GM15510 (cell line): Measurements from ENCODE around the gene KLF3.

Source experiments
- POLR2A ChIP-seq: IDR thresholded peaks from 3 replicates; pipeline ENCODE4 v1.6.1; 2011; ENCODE audit warnings: borderline replicate concordance; ENCODE audit not compliant: insufficient read length; ENCODE audit errors: extremely low read depth

The KLF3 gene

GRCh38 chr4:38695809-38696208, 31.8 kb downstream of the KLF3 start:
- no peak for TF ChIP-seq POLR2A

GRCh38 chr4:38696697-38697096, 32.7 kb downstream of the KLF3 start:
- no peak for TF ChIP-seq POLR2A

DNA sequence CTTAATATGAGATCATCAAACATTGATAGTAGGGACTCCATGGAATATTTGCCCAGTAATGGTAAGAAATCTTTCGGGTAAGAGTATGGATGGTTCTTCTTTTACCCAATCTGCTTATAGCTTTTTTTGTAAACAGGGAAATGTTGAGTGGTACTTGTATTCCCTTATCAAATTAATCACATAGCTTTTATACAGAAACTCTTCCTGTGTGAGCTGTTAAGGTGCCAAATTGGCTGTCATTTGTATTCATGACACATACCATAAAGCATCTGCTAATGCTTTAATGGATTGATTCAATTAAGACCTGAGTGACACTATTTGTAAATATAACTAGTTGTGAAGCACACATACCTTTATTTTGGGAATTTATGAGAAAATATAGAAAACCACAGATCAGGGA, 34.2 kb downstream of the KLF3 start:
- no peak for TF ChIP-seq POLR2A

- TF ChIP-seq POLR2A: no peak
Observed at GRCh38 chr4:38699112-38699511, 35.1 kb downstream of the KLF3 start.

DNA sequence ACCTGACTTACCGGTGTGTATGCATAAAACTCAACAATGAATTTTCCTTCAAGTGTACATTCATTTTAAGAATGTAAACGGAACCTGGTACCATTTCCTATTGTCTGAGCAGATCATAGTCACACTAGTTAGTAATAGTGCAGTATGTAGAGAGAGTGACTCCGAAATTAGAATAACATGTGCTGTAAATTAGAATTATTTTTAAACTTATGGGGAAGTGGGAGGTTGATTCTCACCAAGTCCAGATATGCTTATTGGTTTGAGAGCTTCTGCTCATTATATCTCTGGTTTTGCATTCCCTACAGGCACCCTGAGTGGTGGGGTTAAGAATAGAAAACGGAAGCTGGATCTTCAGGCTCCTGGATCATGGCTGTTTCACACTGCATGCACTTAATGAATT, 39.6 kb downstream of the KLF3 start:
- TF ChIP-seq POLR2A: no peak

- no peak for TF ChIP-seq POLR2A
Observed at GRCh38 chr4:38704622-38705154, 40.7 kb downstream of the KLF3 start.

DNA sequence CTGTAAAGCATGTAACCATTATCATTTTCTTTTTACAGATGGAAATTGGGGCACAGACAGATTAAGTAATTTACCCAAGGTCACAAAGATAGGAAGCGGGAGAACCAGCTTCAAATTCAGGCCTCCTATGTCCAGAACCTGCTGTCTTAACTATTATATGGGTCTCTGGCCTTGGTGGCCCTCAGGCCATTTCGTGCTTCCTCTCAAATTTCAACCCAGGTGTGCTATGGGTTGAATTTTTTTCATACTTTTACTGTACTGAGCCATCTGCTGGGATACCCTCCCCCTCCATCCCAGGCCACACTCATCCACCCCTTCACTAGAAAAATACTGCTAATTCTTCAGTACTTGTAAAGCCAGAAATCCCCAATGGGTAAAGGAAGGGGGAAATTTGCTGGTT, 42.3 kb downstream of the KLF3 start:
- no peak for TF ChIP-seq POLR2A

GRCh38 chr4:38710053-38710452, 46.1 kb downstream of the KLF3 start:
- TF ChIP-seq POLR2A: no peak

DNA sequence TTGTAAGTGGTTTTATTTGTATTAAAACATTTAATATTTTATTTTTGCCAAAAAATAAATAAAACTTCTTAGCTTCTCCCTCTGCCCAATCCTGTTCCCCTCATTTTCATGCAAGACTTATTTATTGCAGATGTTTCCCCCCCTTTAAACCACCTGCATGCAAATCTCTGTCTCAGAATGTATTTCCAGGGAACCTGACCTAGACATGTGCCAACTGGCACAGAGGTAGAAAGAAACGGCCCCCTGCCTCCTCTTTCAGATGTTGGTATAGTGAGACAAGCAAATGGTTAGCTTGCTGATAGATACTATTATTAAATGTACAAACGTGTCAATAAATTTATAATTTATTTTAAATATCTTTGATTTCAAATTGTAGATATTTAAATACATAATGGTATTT, 47.1 kb downstream of the KLF3 start:
- no peak for TF ChIP-seq POLR2A

- no peak for TF ChIP-seq POLR2A
Observed at GRCh38 chr4:38715050-38715449, 51.1 kb downstream of the KLF3 start.

GRCh38 chr4:38716256-38716655, 52.3 kb downstream of the KLF3 start:
- TF ChIP-seq POLR2A: no peak

DNA sequence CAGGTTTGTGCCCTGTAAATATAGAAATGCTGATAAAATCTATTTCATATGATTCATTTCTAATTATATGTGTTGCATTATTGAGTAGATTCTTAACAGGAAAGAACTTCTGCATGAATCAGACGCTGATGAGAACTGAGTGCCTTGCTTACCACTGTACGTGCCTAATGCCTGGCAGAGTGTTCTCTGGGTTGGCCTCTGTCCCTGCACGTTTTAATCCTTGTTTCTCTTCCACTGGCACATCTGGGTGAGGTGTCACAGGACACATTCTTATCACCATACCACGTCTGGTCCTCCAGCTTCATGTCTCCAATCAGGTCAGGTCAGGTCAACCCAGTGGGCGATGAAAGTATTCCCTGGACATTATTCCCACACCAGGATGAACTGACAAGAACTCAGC, 53.6 kb downstream of the KLF3 start:
- no peak for TF ChIP-seq POLR2A

DNA sequence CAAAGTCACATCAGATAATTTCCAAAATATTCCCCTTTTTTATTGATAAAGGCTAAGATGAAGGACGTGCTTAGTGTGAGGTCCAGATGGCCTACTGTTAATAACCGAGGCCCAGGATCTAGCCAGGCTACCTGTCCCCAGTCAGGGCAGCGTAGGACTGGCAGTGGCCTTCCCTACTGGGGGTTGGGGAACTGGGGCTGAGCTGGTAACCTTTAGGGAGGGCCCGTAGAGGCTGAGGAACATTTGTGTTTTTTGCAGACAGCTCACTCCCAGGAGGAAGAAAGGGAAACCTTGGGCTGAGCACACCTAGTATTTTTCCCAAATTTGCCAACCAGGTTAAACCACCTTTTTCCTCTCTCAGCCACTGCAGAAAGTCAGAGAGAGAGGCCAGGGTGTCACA, 59.1 kb downstream of the KLF3 start:
- no peak for TF ChIP-seq POLR2A

GRCh38 chr4:38723726-38724474, 59.9 kb downstream of the KLF3 start:
- no peak for TF ChIP-seq POLR2A

DNA sequence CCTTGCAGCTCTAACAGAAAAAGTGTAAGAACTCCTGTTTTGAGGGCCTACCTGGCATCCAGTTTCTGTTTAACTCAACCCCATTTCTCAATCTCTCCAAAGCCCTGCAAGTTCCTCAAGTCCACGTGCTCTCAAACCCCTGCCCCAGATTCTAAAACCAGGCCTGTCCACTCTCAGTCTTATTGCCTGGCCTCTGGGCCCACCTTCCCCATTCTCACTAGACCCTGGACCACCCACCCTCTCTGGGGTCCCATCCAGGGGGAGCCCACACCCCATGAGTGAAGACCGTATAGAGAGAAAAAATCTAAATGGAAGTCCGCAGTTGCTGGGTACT, 60.4 kb downstream of the KLF3 start:
- TF ChIP-seq POLR2A: no peak

- TF ChIP-seq POLR2A: no peak
Observed at GRCh38 chr4:38728631-38729141, 64.7 kb downstream of the KLF3 start.
